HL-60/S4 (cell line): Measurements from ENCODE around the gene PALD1.
"Not testable (repeated sequence)": the region's sequence is repeated elsewhere in the genome, so short reads cannot be mapped to it uniquely, and the experiment has no call there.

Experiments used
- in situ Hi-C: fragments of 300-500 bp; cut with MboI; formaldehyde crosslinking; loops from 2 replicates; pipeline ENCODE4 v1.14.3; 2022; ENCODE audit warnings: low sequenced_read_pairs

PALD1 gene

DNA sequence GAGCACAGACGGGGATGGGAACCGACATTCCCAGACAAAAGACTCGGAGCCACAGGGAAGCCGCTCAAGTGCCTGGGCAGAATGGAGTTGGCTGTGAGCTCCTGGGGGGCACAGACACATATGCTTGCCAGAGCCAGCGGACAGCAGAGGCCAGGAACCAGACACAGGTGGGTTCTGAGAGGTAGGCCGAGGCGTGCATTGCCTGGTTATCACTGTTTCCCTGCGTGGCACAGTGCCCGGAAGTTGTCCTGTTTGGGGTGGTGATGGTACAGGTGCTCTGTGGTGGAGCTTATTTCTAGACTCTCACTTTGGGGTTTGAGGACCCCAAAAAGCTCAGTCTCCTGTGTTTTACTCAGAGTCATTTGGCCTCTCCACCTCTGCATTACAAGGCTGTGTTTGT, 2.5 kb downstream of the PALD1 start:
- in situ Hi-C loops = no loop called here

DNA sequence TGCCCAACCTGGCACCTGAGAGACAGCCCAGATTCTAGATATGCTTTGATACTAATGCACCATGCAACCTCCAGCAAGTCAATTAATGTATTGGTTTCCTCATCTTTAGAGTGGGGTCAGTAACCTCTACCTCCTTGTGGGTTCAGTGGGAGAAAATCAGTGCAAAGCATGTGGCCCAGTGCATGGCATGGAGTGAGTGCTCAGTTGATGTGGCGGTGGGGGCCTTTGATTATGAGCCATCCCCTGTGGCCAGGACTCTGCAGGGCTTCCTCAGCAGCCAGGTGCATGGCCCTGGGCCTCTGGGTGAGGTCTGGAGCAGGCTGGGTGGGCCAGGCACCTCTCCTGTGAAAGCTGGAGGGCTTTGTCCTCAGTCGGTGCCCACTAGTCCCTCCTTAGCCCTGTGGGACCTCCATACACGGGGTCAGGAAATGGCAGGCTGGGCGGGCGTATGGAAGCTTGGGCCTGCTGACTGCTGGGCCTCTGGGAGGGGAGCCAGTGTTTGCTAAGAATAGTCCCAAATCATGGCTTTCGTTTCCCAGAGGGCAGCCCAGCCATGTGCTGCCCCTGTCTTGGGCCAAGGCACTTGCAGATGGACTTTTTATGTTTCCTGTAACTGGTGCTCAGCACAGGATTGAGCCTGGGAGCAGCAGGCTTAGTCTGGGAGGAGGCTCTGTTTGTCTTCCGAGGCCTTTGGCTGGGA, 3.4 kb downstream of the PALD1 start:
- in situ Hi-C loops = no loop called here

DNA sequence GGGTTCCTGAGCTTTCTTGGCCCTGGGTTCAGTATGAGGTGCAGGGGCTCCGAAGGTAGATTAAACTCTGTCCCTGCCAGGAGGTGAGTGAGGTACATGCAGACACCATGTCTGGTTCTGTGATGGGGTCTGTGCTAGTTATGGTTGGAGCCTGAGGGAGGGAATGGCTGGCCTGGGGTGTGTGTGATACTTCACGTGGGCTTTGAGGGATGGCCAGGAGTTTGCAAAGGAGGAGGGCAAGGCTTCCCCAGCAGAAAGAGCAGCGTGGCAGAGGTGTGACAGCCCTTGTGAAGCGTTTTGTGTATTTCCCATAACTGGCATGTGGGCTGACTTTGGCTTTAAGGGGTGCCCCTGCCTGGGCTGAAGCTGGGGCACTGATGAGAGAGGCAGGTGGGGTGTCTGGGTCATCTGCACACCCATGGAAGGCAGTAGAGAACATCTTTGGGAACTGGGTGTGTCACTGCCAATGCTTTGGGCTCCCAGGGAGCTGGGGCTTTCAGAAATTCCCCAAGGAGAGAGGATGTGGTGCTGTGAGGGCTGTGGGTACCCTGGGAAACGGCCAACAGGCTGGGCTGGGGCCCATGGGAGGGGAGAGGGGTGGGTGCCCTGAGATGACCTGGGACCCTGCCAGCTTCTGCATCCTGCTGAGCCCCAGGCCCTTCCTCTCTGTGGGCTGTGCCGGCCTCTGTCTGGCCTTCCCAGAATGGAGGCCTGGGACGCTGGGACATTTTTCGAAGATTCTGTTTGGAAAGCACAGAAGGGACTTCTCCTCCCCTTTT, 4.6 kb downstream of the PALD1 start:
- in situ Hi-C loops = no loop called here

- in situ Hi-C loops = not testable (repeated sequence)
Measured at GRCh38 chr10:70483872-70484271, 5.3 kb downstream of the PALD1 start.

- in situ Hi-C loops = no loop called here
Measured at GRCh38 chr10:70487824-70488223, 9.3 kb downstream of the PALD1 start.

DNA sequence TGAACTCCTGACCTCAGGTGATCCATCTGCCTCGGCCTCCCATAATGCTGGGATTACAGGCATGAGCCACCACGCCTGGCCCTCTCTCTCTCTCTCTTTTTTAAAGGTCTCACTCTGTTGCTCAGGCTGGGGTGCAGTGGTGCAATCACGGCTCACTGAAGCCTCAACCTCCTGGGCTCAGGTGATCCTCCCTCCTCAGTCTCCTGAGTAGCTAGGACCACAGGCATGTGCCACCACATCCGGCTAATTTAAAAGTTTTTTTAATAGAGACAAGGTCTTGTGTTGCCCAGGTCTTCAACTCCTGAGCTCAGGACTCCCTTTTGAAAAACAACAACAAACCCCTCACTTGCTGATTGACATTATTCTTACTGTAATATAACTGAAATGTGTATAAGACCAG, 11.6 kb downstream of the PALD1 start:
- in situ Hi-C loops = no loop called here

DNA sequence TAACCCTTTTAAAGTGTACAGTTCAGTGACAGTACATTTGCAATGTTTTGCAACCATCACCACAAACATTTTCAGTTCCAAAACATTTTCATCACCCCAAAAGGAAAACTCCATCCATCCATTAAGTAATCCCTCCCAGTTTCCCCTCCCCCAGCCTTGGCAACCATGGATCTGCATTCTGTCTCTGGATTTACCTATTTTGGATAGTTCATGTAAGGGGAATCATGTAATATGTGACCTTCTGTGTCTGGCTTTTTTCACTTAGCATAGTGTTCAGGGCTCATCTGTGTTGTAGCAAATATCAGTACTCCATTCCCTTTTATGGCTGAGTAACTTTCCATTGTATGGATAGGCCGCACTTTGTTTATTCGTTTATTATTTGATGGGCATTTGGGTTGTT, 13.0 kb downstream of the PALD1 start:
- in situ Hi-C loops = no loop called here

GRCh38 chr10:70492786-70493659, 14.5 kb downstream of the PALD1 start:
- in situ Hi-C loops = no loop called here

GRCh38 chr10:70493660-70494234, 15.2 kb downstream of the PALD1 start:
- in situ Hi-C loops = no loop called here

DNA sequence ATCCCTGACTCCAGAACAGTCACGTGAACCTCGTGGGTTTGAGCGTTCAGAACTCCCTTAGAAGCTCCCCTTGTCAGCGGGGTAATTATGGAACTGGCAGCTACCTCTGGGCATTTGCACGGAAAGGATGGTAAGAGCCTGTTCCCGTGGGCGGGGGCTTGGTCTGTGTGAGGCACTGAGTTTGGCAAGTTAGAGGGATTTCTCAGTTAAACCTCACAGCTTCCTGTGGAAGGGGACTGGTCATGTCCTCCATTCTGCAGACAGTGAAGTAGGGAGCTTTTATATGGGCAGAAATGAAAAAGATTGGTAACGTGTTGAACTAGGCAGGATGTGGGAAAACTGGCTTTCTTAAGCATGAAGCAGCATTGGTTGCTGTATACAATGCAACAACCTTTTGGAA, 16.0 kb downstream of the PALD1 start:
- in situ Hi-C loops = no loop called here

DNA sequence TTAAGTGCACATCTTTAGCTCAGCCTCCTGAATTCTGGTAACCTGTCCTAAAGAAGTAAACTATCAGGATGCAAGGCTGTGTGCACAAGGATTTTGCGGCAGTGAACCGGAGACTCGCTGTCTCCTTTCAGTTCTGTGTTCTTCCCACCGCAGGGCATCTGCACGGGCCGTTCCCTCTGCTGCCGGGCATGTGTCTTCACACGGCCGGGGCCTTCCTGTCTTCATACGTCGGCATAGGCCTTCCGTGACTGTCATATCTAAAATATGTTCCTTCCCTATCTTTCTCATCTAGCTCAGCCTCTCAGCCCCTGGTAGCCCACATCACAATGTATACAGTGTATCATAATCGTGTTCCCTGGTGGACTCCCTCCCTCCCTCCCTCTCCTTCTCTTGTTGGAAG, 16.4 kb downstream of the PALD1 start:
- in situ Hi-C loops = no loop called here

DNA sequence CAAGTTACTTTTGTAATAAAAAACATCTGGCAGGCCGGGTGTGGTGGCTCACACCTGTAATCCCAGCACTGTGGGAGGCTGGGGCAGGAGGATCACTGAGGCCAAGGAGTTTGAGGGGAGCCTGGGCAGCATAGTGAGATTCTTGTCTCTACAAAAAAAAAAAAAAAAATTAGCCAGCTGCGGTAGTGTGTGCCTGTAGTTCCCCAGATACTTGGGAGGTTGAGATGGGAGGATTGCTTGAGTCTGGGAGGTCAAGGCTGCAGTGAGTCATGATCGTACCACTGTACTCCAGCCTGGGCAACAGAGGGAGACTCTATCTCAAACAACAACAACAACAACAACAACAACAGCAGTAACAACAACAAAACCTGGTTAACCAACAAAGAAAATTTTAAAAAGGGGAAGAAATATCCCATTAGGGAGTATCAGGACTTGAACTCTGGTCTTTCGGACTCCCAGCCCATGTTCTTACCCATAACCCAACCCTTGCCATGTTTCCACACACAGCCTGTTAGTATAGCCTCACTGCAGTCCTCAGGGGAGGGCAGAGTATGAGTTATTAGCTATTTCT, 17.2 kb downstream of the PALD1 start:
- in situ Hi-C loops = no loop called here

DNA sequence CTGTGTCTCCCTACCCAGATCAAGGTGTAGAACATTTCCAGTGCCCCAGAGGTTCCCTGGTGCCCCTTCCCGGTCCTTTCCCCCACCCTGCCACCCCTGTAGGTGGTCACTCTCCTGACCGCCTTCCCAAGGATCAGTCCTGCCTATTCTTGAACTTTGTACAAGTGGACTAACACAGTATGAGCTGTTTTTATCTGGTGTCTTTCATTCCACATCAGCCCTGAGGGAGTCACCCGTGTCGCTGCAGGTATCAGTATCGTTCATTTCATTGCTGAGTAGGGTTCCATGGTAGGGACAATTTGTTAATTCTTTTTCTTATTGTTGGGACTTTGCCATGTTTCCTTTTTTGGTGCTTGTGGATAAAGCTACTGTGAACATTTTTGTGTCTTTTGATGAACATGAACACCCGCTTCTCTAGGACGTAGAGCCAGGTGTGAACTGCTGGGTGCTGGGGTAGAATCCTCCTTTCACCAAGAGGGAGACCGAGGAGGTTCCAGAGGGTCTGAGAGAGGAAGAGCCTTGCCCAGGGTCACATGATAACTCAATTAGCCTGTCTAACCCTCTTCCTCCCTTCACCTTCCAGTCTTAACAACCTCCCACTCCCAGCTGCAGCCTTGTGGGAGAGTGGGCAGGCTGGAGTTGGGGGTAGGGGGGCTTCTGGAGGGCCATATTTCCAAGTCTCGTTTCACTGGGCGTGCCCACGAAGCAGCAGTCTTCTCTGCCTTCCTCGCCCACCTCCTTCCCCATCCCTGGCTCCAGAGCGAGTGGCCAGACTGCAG, 18.0 kb downstream of the PALD1 start:
- in situ Hi-C loops = no loop called here

DNA sequence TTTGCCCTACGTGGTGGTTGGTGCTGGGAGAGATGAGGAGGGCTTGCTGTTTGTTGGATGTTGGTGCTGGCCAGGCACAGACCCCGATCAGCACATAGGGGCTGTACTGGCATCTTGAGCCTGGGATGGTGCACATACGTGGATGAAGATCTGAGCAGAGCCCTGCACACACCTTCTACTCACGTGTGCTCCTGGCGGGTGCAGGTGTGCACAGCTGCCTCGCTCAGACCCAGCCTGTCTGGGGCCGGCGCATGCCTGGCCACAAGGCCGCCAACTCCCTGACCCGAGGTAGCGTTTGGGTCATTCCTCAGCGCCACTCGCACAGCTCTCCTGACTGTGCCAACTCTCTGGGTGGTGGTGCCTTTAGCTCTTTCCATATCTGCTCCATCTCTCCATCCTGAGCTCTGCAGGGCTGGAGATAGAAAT, 18.6 kb downstream of the PALD1 start:
- in situ Hi-C loops = no loop called here

GRCh38 chr10:70498970-70499835, 20.6 kb downstream of the PALD1 start:
- in situ Hi-C loops = no loop called here

DNA sequence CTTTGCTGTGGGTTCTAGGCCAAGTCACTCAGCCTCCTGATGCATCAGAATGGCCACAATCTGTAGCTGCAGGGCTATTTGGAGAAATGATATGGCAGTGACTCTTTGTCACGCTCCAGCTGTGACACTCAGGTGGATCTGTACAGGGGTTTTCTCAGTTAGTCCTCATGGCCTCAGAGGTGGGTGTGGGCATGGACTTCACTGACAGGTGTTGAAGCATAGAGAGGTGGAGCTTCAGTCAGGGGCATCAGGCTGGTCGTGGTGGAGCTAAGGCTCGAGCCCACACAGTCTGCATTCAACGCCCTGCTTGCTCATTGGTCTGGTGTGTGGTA, 21.2 kb downstream of the PALD1 start:
- in situ Hi-C loops = no loop called here

DNA sequence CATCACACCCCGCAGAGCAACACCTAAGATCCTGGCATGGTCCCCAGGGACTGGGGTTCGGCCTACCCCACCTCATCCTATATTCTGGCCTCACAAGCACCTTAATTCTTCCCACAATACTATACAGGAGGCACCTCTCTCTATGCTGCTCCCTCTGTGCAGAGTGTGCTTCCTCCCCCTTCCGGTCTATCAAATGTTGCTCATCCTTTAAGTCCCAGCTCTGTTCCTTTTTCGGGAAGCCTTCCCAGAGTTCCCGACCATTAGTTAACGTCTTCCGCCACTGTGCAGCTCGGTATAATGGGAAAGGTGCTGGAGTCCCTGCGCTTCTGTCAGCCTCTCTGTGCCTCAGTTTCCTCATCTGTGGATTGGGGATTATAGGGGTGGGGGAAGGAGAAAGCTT, 21.8 kb downstream of the PALD1 start:
- in situ Hi-C loops = no loop called here

- in situ Hi-C loops = no loop called here
Measured at GRCh38 chr10:70500812-70501301, 22.3 kb downstream of the PALD1 start.

- in situ Hi-C loops = no loop called here
Measured at GRCh38 chr10:70502406-70502805, 23.8 kb downstream of the PALD1 start.
